Measurements from ENCODE around the gene ZFR2. TPM values are rescaled to one million over a fixed set of nuclear protein-coding genes. Genes with fewer than 3 reads are reported as not detected.

The ZFR2 gene
- total RNA-seq, 4 donors from 2014 or later, result not detected

DNA sequence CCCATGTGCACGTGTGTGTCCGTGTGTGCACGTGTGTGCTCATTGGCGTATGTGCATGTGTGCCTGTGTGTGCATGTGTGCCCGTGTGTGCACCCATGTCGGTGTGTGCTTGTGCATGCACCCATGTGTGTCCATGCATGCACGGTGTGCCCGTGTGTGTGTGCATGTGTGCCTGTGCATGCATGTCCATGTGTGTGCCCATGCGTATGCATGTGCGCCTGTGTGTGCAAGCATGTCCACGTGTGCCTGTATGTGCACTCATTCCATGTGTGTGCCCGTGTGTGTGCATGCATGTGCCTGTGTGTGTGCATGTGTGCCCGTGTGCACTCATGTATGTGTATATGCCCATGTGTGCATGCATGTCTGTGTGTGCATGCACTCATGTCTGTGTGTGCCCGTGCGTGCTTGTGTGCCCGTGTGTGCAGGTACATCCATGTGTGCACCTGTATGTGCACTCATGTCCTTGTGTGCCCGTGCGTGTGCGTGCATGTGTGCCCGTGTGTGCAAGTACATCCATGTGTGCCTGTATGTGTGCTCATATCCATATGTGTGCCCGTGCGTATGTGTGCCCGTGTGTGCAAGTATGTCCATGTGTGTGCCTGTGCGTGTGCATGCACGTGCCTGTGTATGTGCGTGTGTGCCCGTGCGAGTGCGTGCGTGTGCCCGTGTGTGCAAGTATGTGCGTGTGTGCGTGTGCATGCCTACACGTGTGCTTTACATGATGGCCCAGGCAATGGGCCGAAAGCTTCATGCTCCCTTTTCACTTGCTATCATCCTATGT is 61.1 kb downstream of the ZFR2 start:
- DNase-seq, result no peak
- Histone ChIP-seq H3K4me1 (no peaks in the 10 kb centered on the region), H3K36me3 (no peaks in the 10 kb centered on the region), H3K9me3 (no peaks in the 10 kb centered on the region), H3K4me3 (no peak overlapping the region), H3K27me3 (no peaks in the 10 kb centered on the region), H3K27ac (no peak overlapping the region)
- TF ChIP-seq, protein P1, sequence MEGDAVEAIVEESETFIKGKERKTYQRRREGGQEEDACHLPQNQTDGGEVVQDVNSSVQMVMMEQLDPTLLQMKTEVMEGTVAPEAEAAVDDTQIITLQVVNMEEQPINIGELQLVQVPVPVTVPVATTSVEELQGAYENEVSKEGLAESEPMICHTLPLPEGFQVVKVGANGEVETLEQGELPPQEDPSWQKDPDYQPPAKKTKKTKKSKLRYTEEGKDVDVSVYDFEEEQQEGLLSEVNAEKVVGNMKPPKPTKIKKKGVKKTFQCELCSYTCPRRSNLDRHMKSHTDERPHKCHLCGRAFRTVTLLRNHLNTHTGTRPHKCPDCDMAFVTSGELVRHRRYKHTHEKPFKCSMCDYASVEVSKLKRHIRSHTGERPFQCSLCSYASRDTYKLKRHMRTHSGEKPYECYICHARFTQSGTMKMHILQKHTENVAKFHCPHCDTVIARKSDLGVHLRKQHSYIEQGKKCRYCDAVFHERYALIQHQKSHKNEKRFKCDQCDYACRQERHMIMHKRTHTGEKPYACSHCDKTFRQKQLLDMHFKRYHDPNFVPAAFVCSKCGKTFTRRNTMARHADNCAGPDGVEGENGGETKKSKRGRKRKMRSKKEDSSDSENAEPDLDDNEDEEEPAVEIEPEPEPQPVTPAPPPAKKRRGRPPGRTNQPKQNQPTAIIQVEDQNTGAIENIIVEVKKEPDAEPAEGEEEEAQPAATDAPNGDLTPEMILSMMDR (IDR thresholded peaks at IDR 0.05), result no peak
- no peak for TF ChIP-seq POLR2A (IDR thresholded peaks at IDR 0.05)
- intact Hi-C loops (cut with DNase I; ENCODE audit: low total_unique reads), result no loop called here

DNA sequence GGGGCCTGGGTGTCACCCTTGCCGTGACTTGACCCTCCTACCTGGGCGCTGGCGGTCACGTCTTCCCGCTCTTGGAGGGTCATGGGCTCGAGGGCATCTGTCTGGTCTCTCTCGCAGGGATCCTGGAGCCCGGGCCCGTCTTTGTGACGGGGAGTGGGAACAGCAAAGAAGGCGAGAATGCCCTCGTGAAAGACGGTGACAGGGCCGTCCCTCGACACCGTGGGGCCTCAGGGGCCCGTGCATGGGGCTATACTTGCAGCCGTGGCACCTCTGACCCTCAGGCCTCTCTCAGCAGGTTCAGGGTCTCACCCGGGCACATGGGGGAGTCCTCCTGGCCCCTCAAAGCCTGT is 61.7 kb downstream of the ZFR2 start:
- DNase-seq, result no peak
- TF ChIP-seq, protein P1 (IDR thresholded peaks at IDR 0.05), result no peak
- no peak for TF ChIP-seq POLR2A (IDR thresholded peaks at IDR 0.05)
- no peaks in the 10 kb centered on the region for H3K27me3 ChIP-seq
- H3K9me3 ChIP-seq, result no peaks in the 10 kb centered on the region
- no peak overlapping the region for H3K4me3 ChIP-seq
- intact Hi-C loops (cut with DNase I; ENCODE audit: low total_unique reads), result no loop called here
- H3K27ac ChIP-seq, result no peak overlapping the region
- no peaks in the 10 kb centered on the region for H3K36me3 ChIP-seq
- H3K4me1 ChIP-seq, result no peaks in the 10 kb centered on the region

DNA sequence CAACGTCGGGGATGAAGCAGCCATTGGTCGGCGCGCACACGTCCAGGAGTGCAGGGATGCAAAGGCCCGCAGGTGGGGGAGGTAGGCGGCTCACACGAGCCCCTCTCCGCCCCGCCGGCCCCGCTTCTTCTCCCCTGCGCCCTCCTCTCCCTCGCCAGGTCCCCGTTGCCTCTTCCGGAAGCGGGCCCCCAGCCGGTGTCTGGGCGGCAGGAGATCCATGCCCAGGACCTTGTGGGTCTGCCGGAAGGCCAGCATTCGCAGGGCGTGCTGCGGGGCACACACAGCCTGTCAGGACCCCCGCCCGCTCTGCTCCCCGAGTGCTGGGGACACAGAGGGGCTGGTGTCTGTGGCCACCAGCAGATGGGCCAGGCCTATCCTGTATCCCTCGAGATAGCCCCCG is 63.0 kb downstream of the ZFR2 start:
- Histone ChIP-seq H3K27ac (no peak overlapping the region), H3K4me3 (no peak overlapping the region), H3K27me3 (peaks cover 0 to 10% of the 10 kb centered on the region in 2 donors), H3K9me3 (no peaks in the 10 kb centered on the region), H3K36me3 (no peaks in the 10 kb centered on the region), H3K4me1 (peaks cover 0 to 7% of the 10 kb centered on the region in 2 donors)
- TF ChIP-seq POLR2A (IDR thresholded peaks at IDR 0.05), result no peak
- TF ChIP-seq, protein P1 (IDR thresholded peaks at IDR 0.05), result no peak
- intact Hi-C loops (cut with DNase I; ENCODE audit: low total_unique reads), result no loop called here
- DNase-seq, result no peak

DNA sequence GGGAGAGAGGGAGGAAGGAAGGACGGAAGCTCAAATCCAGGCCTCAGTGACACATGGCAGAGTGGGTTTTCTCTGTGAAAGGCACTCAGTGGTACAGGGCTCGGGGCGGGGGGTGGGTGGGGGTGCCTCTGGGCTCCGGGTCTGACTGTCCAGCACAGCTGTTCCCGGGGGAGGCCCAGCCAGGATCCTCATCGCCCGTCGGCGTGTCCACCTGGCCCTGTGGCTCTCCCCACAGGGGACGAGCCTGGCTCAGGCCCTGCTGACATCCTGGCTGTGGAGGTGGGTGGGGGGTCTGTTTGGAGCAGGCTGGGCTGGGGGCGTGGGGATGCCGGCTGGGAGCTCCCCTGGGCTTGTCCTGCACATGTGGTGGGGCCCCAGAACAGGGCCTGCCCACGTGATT is 64.4 kb downstream of the ZFR2 start:
- H3K4me1 ChIP-seq, result peaks cover 0 to 7% of the 10 kb centered on the region in 2 donors
- peaks cover 0 to 10% of the 10 kb centered on the region in 2 donors for H3K27me3 ChIP-seq
- TF ChIP-seq, protein P1 (IDR thresholded peaks at IDR 0.05), result no peak
- no peak for TF ChIP-seq POLR2A (IDR thresholded peaks at IDR 0.05)
- H3K36me3 ChIP-seq, result no peaks in the 10 kb centered on the region
- no peak overlapping the region for H3K4me3 ChIP-seq
- intact Hi-C loops (cut with DNase I; ENCODE audit: low total_unique reads), result no loop called here
- DNase-seq, result no peak
- no peaks in the 10 kb centered on the region for H3K9me3 ChIP-seq
- H3K27ac ChIP-seq, result no peak overlapping the region

DNA sequence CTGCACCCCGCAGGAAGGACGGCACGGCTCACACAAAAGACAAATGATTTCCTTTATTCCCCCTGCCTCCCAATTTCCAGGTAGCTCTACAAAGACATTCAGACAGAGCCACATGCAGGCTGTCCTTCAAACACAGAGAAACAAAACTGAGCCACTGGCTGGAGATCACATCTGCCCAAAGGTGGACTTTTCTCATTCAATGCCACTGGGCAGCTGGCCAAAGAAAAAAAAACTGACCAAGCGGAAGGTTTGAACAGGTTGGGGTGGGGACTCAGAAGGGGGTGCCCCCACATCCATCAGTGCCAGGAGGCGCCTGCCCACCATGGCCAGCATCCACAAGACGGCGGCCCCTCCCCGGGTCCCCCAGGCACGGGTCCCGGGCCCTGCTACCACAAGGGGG is 64.9 kb downstream of the ZFR2 start:
- H3K36me3 ChIP-seq, result no peaks in the 10 kb centered on the region
- no peak for DNase-seq
- no peak overlapping the region for H3K4me3 ChIP-seq
- intact Hi-C loops (cut with DNase I; ENCODE audit: low total_unique reads), result no loop called here
- TF ChIP-seq POLR2A (IDR thresholded peaks at IDR 0.05), result no peak
- TF ChIP-seq, protein P1 (IDR thresholded peaks at IDR 0.05), result no peak
- no peaks in the 10 kb centered on the region for H3K9me3 ChIP-seq
- H3K4me1 ChIP-seq, result peaks cover 0 to 7% of the 10 kb centered on the region in 2 donors
- peaks cover 0 to 13% of the 10 kb centered on the region in 2 donors for H3K27me3 ChIP-seq
- H3K27ac ChIP-seq, result no peak overlapping the region
